Brain microvascular endothelial cell (primary cell): Measurements from ENCODE around the gene HNF1A.

Experiments
- DNase-seq: peaks from one replicate; pipeline ENCODE4 v3.0.0-alpha.2; 2020
- H3K27ac ChIP-seq: fragments of 250-450 bp; sonication (Bioruptor Pico); 2 replicates; pipeline ENCODE4 v1.5.1; 2020; ENCODE audit warnings: mild to moderate bottlenecking, moderate library complexity
- H3K27me3 ChIP-seq: fragments of 250-450 bp; sonication (Bioruptor Pico); replicated peaks from 2 replicates; pipeline ENCODE4 v1.5.1; 2020; ENCODE audit warnings: mild to moderate bottlenecking
- H3K36me3 ChIP-seq: fragments of 250-450 bp; sonication (Bioruptor Pico); replicated peaks from 2 replicates; pipeline ENCODE4 v1.5.1; 2020; ENCODE audit warnings: mild to moderate bottlenecking
- H3K4me3 ChIP-seq: 2 replicates; pipeline ENCODE4 v1.5.1; 2011; ENCODE audit warnings: low read depth, mild to moderate bottlenecking, control low read depth, low read length, moderate library complexity
- in situ Hi-C: cut with HindIII; loops from 2 replicates; pipeline ENCODE4 v1.10.0; 2017; ENCODE audit warnings: low sequenced_read_pairs, low pct_ligation_motif_present
- TF ChIP-seq, protein P1 (sequence below): IDR thresholded peaks from 2 replicates; pipeline ENCODE4 v1.5.1; 2011; ENCODE audit warnings: low read depth, mild to moderate bottlenecking, moderate library complexity, low read length, control low read depth, inconsistent platforms; ENCODE audit errors: missing control alignments

Gene HNF1A

DNA sequence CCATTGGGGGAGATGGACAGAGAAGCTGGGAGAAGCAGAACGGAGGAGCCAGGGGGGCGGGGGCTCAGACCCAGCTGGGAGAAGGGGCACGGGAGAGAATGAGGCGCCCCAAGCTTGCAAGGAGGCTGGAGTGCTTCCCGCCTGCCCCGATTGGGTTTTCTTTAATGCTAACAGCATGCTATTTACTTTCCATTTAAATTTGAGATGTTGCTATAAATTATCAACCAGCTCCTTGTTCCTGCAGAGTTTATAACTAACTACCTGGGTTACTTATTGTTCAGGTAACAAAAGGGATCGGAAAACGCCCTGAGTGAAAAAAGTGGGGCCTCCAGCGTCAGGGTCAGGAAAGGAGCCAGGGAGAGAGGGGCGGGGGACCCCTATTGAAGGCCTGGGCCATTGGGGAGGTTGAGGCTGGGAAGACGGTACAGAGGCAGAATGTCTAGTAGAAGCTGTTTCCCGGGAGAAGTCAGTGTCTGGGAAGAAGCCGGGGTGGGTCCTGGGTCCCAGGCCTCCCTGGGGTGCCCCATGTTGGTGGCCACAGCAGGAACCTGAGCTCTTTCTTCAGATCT lies 2.5 kb downstream of the HNF1A start:
- DNase-seq, result no peak
- Histone ChIP-seq H3K36me3 (no peaks in the 10 kb centered on the region), H3K27me3 (no peaks in the 10 kb centered on the region), H3K27ac (no peak overlapping the region), H3K4me3 (no peak overlapping the region)
- in situ Hi-C loops, result no loop called here
- TF ChIP-seq, protein P1, sequence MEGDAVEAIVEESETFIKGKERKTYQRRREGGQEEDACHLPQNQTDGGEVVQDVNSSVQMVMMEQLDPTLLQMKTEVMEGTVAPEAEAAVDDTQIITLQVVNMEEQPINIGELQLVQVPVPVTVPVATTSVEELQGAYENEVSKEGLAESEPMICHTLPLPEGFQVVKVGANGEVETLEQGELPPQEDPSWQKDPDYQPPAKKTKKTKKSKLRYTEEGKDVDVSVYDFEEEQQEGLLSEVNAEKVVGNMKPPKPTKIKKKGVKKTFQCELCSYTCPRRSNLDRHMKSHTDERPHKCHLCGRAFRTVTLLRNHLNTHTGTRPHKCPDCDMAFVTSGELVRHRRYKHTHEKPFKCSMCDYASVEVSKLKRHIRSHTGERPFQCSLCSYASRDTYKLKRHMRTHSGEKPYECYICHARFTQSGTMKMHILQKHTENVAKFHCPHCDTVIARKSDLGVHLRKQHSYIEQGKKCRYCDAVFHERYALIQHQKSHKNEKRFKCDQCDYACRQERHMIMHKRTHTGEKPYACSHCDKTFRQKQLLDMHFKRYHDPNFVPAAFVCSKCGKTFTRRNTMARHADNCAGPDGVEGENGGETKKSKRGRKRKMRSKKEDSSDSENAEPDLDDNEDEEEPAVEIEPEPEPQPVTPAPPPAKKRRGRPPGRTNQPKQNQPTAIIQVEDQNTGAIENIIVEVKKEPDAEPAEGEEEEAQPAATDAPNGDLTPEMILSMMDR, result no peak

DNA sequence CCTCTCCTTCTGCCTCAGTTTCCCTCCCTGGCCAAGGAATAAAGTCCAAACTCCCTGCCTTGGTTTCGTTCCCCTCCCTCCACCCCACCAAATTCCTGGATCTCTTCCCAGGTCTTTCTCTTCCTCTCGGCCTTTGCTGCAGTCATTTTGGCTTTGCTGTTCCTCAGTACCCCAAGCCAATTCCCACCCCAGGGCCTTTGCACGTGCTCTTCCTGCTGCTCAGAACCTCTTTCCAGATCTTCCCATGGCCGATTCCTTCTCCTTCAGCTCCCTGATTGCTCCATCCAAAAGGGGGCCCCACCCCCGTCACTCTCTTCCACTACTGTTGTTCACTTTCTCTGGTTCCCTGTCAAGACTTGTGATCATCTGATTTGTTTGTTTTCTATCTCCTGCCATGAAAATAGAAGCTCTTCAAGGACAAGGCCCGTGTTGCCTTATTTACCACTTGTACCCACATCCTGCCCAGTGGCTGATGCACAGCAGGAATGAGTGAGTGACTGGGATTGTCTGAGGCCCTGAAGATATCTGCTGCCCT lies 3.1 kb downstream of the HNF1A start:
- in situ Hi-C loops, result no loop called here
- no peak for DNase-seq
- Histone ChIP-seq H3K36me3 (no peaks in the 10 kb centered on the region), H3K27me3 (no peaks in the 10 kb centered on the region), H3K4me3 (no peak overlapping the region), H3K27ac (no peak overlapping the region)
- TF ChIP-seq, protein P1, result no peak

DNA sequence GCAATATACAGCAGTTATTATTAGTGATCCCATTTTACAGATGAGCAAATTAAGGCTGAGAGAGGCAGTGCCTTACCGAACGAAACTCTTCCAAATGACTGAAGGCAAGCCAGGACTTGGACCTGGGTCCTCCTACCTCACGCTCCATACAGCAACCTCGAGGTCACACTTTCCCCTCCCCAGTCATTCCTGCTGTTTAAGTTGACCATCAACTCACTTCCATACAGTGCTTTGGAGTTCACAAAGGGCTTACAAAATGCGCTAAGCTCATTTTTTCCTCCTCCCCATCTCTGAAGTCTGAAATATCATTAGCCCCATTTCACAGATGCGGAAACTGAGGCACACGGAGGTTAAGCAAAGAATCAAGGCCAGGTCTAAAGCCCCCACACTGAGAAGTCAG lies 4.3 kb downstream of the HNF1A start:
- H3K27me3 ChIP-seq, result no peaks in the 10 kb centered on the region
- H3K36me3 ChIP-seq, result no peaks in the 10 kb centered on the region
- DNase-seq, result no peak
- H3K27ac ChIP-seq, result no peak overlapping the region
- in situ Hi-C loops, result no loop called here
- H3K4me3 ChIP-seq, result no peak overlapping the region
- TF ChIP-seq, protein P1, result no peak

DNA sequence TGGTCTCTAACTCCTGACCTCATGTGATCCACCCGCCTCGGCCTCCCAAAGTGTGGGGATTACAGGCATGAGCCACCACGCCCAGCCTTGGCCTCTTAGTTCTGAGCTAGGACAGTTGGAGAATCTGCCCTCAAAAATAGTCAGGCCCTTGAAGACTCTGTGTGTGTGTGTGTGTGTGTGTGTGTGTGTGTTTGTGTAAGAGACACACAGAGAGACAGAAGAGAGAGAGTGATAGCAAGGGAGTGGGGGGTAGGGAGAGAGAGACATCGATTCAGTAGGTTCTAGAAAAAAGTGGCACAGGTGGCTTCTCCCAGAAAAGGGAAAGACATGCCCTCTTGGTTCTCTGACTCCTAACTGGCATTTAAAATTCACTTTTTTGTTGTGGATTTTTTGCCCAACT lies 5.4 kb downstream of the HNF1A start:
- Histone ChIP-seq H3K27ac (no peak overlapping the region), H3K36me3 (no peaks in the 10 kb centered on the region), H3K27me3 (no peaks in the 10 kb centered on the region), H3K4me3 (no peak overlapping the region)
- in situ Hi-C loops, result no loop called here
- TF ChIP-seq, protein P1, result no peak
- DNase-seq, result no peak

DNA sequence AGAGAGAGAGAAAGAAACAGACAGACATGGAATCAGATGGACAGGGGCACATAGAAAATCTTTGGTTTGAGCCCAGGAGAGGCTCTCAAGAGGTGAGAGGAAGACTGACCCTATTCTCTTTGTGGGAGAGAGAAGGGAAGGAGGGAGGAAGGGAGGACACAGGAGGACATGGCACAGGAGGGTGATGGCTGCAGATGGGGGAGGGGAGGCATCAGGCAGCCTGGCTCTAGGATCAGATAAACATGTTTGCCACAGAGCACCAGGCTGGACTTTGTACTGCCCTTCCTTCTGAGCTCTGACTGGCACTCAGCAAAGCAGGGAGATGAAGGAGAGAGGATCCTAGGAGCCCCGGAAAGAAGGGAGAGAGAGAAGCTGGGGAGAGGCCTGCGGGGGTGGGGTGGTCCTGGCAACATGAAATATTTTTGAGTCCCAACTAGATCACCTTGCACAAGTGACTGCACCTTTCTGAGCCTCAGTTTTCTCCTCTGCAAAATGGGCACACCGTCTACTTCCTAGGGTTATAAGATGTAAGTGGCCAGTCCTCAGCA lies 6.1 kb downstream of the HNF1A start:
- TF ChIP-seq, protein P1, result no peak
- in situ Hi-C loops, result no loop called here
- Histone ChIP-seq H3K27ac (no peak overlapping the region), H3K36me3 (no peaks in the 10 kb centered on the region), H3K27me3 (no peaks in the 10 kb centered on the region), H3K4me3 (no peak overlapping the region)
- DNase-seq, result no peak

DNA sequence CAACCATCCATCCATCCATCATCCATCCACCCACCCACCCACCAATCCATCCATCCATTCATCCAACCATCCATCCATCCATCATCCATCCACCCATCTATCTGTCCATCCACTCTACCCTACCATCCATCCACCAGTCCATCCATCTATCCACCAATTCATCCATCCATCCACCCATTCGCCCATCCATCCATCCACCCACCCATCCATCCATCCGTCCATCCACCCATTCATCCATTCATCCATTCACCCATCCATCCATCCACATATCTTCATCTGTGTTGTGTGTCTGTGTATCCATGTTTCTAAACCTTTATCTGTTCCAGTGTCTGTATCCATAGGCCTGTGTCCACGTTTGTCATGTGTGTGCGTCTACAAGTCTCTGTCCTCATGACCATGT lies 9.9 kb downstream of the HNF1A start:
- Histone ChIP-seq H3K27me3 (peaks cover 2% of the 10 kb centered on the region), H3K4me3 (no peak overlapping the region), H3K27ac (no peak overlapping the region), H3K36me3 (no peaks in the 10 kb centered on the region)
- in situ Hi-C loops, result no loop called here
- DNase-seq, result no peak
- TF ChIP-seq, protein P1, result no peak
